ENCODE measurements around the gene EHBP1.

The EHBP1 gene

DNA sequence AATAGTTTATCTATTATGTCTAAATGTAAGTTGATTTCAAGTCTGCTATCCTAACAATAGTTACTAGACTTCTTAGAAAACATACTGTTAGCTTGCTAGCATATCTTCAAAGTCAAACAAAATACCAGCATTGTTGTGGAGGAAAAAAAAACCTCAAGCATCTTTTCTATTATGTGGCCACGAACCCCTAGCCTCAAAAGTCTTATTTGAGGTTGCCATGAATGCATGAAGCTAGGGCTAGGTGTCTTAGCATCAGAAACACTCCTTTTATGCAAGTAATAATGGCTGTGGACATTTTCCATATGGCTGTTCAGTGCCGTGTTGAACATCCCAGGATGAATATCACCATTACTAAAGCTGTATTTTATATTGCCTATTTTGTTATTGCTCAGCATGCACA lies 258.5 kb downstream of the EHBP1 start:
- no peak for DNase-seq (ENCODE audit: low read depth in 2 of 2)

DNA sequence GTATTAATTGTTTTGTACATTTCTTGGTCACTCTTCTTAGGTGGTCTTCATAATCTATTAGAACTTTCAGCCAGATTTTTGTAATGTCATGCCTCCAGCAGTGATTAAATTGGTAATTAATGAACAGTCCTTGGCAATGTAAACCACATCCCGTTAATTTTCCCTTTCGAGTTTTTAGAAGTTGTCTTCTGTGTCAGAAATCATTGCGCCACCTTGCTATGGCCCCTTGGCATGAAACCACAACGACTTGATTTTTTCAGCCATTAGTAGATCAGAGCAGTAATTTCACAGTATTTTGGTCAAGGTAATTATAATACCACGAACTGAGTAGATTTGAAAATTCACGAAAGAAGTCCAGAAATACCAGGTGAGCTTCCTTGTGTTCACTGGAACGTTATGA lies 259.2 kb downstream of the EHBP1 start:
- DNase-seq (ENCODE audit: low read depth in 2 of 2): no peak

DNA sequence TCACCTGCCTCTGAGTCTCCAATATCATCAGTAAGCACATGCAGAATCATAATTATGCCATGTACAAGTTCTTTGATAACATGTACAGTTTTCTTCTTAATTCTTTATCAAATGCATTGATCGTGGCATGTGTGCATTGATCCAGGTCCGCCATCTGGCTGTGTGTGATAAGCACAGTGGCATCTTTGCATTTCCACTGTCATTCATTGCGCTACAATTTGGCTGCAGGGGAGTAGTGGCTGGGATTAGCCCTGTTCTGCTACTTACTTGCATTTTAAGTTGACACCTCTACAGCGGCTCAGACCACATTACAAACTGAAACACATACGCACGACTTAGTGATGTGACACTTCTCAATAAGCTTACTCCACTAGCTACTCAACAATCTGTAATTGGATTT lies 261.5 kb downstream of the EHBP1 start:
- no peak for DNase-seq (ENCODE audit: low read depth in 2 of 2)

DNA sequence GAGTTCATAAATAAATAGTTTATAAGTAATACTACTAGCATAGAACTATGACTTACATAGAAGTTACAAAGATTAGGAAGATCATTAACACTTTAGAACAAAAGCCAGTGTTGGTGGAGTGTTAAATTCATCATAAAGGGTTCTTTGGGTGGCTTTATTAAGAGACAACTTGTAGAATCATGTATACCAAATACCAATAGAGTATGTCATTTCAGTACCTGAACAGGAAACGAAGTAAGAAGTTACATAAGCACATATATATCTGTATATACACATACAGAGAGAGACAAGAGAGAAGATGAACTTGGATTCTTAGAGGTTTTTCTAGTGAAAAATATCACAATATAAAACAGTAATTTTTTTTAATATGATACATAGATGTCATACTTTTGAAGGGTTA lies 262.7 kb downstream of the EHBP1 start:
- no peak for DNase-seq (ENCODE audit: low read depth in 2 of 2)

DNA sequence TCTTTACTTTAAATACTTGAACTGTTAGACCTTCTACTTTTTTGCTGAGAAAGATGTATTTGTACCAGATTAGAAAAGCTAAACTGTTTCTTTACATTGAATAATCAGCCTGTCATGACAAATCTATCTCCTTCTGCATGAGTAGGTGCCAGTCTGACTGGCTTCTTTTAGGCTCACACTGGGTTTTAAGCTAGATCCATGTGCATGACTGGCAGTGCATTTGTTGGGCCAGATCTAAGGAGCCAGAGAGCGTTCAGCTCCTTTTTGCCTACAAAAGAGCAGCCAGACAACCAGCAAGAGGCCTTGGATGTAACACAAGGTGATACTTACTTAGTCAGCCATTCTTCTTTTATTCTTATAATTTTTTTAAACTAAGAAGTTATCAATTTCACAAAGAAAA lies 263.2 kb downstream of the EHBP1 start:
- no peak for DNase-seq (ENCODE audit: low read depth in 2 of 2)

DNA sequence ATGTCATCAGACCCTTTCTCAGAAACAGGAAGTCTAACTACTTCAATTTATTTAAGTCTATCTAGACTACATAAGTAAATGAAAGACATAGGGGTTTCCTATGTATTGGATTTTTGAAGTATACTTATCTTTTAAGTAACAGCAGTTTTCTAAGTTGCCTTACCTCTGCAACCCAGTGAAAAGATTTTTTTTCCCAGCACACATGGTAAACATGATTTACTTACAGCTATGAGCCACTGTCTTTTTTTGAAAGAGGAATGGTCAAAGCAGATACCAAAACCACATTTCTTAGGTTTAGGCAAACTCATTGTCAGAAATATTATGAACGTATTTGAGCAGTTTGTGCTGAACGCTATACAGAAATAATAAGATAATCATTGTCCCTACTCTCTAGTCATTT lies 266.4 kb downstream of the EHBP1 start:
- DNase-seq (ENCODE audit: low read depth in 2 of 2): no peak

DNA sequence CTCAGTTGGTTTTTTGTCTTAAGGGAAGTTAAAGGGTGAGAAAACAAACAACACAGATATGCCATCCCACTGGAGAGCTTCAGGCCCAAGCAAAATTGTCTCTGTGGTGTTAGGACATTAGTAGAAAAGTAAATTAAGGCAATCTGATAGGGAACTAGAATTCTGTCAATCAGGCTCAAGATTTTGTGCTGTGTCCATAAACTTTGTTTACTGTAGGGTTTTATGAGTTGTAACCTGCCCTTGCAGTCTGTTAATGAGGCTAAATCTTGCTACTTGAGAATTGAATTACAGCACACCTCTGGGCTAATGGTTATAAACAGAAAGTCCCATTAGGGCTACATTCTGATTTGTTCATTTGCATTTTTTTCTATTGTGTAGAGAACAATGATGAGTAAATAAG lies 267.1 kb downstream of the EHBP1 start:
- no peak for DNase-seq (ENCODE audit: low read depth in 2 of 2)

DNA sequence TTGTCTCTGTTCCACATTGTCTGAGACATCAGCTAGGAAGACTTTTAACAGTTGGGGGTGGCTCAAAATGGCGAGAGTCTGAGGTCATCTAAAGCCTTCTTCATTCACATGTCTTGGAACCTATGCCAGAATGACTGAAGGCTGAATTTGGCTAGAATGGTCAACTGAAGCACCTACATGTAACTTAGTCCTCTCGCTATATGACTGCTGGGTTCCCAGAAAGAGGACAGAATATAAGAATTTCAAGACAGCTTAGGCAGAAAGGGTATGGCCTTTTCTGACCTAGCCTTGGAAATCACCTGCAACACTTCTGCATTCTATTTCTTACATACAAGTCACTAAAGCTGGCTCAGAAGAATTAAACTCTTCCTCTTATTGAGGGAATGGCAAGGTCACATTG lies 269.5 kb downstream of the EHBP1 start:
- DNase-seq (ENCODE audit: low read depth in 2 of 2): no peak

DNA sequence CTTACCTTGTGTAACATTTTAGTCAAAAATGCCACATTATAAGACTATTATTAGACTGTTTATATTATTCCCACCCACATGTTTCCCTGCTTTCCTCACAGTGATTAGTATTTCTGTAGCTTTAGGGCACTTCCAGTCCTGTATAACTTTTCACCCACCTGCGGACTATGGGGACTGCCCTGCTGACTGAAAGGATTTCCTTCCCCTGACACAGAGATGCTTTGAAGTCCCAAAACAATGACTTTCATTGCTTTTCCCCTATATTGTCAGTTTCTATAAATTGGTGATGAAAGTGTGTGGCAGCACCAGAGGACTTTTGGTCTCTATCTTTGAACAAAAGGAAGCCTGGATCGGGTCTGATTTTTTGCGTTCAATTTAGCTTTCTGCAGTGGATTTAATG lies 286.1 kb downstream of the EHBP1 start:
- no peak for DNase-seq (ENCODE audit: low read depth in 2 of 2)

DNA sequence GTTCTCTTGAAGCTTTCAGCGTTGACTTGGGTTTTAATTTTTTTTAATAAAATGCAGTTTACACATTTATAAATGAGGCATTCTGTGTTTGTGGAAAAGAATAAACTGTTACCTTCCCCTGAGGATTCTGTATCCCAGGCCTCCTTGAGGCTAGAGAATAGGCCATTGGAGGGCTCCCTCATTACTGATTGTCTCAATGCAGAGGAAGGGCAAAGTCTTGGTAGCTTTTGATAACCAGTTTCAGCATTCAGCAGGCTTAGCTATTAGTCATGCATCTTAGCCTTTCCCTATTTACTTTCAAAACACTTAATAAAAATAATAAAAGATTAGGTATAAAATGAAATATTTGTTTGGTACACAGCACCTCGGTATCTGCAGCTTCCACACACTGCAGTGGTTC lies 287.0 kb downstream of the EHBP1 start:
- no peak for DNase-seq (ENCODE audit: low read depth in 2 of 2)

DNA sequence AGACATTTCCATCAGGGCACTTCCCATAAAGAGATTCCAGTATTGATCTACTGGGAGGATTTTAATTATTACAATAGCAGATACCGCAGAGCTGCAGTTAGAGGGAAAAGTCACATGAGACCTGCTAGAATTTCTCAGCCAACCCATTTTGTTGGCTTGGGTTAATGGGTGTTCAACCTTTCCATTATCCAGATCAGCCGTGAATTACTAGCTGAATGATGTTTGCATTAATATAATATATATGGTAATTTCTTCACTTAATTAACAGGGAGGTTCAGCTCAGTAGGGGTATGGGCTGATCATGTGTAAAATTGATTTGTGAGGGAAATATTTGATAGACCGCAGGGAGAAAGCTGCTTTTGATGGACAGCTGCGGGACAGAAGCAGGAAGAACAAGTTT lies 288.7 kb downstream of the EHBP1 start:
- DNase-seq (ENCODE audit: low read depth in 2 of 2): no peak

DNA sequence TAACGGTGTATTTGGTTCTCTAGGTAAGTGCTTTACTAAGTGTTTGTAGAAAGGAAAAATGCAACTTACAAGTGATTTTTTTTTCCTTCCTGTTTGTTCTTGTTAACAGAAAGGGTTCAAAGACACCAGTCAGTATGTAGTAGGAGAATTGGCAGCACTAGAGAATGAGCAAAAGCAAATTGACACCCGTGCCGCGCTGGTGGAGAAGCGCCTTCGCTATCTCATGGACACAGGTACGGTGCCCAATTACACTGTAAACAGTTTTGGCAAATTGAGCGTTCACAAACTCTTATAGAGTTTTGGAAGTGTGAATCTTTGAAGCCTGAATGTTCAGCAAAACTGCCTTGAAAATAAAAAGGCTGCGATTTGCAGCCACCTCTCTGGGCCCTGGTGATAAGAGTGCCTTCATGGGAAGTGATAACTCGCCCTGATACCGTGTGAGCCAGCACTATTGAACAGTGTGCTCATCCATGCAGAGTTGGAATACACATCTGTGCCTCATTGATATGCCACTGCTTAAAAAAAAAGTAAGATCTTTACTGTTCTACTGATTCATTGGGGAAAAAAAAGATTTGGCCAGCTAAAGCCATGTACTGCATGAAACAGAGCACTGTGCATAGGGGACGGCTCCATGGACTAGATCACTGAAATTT lies 291.1 kb downstream of the EHBP1 start:
- DNase-seq (ENCODE audit: low read depth in 2 of 2): no peak

DNA sequence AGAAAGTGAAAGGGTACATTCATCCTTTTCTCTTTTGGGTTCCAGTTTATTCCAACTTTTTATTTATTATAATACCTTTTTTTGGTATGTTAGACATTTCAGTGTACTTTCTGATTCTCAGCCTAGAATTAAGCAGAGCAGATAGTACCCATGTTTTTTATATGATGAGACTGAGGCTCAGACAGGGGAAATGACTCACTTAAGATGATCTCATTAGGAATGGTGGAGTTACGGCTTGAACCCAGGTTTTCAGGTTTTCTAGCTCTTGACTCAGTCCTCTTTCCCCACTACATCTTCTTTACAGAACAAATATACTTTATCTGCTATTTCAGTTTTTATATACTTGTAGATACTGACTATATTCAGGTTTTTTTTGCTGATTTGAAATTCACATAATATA lies 293.4 kb downstream of the EHBP1 start:
- no peak for DNase-seq (ENCODE audit: low read depth in 2 of 2)

DNA sequence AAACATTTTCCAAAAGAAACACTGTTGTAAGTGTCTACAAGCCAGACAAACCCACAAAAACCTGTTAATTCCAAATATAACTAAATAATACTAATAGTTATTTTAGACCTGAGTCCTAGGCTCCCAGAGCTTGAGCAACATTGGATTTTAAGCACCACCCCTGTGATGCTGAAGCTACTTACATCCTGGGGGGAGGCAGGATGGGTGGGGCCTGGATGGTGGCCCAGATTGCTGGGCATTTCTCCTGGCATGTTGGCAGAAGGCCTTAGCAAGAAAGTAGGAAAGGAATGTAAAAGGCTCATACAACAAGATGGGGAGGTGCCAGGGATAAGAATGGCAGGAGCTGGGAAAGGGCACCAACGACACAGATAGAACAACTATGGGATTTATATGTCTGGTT lies 294.4 kb downstream of the EHBP1 start:
- DNase-seq (ENCODE audit: low read depth in 2 of 2): no peak

DNA sequence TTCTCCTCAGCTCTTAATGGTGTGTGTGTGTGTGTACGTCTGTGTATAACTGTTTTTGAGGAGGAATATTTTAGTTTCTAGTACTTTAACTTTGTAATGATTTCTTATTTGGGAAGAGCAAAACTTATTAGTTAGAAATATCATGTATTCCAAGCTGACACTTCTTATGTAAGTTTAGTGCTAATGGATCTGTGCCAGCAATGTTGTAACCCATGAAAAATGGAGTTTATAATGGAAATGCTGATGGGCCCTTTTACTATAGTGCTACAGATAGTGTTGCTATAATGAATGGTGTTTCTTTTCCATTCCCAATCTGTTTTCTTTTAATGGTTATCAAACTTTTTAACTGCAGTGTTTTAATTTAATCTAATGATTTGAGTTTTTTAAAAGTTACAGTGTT lies 295.3 kb downstream of the EHBP1 start:
- DNase-seq (ENCODE audit: low read depth in 2 of 2): no peak

DNA sequence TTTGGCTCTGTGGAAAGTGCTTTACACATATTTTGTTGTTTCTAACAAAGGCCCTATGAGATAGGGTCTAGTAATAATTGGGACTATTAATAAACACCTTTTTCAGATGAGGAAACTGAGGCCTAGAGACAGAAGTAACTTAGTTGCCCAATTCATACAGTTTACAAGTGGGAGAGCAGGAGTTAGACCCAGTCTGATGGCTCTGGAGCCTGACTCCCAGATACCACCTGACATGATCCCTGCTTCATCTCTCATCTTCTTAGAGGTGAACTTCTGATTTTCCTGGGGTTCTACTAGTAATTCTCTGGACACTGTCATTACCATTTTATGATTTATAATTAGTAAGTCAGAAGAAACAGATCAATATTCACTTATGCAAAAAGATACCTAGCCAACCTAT lies 296.1 kb downstream of the EHBP1 start:
- DNase-seq (ENCODE audit: low read depth in 2 of 2): no peak

DNA sequence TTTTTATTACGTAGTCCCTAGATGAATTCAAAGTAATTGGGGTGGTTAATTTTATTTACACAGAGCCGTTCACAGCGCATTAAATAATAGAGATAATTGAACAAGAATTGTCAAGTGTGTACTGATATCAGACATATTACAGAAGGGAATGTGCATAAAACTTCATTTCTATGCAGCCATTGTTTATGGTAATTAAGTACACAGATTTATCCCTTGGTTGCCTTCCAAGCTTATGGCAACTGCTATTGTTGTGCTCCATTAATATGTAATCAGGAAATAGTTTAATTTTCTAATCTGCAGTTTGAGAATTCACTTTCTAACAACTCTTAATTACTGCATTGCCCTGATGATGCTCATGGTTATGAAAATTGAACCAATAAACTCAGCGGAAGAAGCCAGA lies 297.8 kb downstream of the EHBP1 start:
- no peak for DNase-seq (ENCODE audit: low read depth in 2 of 2)

DNA sequence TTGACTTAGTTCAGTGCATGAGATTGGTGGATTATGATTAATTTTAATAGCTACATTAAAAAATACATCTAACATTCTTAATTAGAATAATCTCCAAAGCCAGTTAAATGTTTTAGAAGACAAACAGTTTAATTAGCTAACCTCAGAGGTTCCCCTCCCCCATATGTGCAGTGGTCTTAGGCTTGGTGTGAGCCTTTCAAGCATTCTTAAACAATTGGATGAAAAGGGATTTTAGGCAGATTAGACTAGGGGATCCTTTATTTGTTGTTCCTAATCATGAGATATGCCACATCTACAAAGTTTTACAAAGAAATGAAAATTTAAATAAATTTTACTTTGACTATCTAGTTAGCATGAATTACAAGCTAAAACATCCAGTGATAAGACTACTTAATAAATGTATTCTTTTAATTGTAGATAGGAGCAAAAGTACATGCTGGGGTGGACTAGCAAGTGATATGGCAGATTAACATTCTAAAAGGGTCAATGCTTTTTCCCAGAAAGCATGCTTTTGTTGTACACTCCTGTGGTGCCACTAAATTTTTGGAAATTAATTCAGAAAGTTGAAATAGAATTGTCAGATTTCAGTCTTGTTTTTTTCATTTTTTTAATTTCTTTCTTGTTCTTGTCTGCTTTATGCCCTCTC lies 302.4 kb downstream of the EHBP1 start:
- DNase-seq (ENCODE audit: low read depth in 2 of 2): no peak

DNA sequence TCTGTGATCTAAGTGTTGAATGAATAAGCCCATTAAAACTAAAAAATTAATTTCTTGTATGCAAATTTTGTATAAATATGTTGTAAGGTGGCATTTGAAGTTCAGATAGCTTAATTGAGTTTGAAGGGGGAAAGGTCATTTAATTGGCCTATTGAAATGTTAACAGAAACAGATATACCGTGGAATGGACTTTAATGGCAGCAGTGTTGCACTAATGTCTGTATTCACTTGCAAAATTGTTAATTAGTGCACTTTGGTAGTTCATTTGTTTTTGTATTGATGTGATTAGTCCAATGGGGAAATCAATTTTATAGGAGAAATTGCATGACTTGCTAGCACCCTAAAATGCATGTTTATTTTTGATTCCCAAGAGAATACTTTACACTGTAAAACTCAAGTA lies 303.3 kb downstream of the EHBP1 start:
- DNase-seq (ENCODE audit: low read depth in 2 of 2): no peak

DNA sequence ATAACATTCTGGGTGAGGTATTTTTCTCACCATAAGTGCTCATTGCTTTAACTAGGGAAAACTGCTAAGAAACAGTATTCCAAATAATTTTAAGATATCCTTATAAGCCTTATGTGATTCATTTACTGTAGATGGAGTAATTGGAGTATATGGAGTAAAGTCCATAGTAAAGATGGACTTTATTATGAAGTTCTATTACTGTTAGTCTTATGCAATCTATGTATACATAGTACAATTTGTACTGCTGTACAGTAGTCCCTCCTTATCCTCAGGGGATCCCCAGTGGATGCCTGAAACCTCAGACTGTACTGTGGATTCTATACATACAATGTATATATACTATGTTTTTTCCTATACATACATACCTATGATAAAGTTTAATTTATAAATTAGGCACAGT lies 304.0 kb downstream of the EHBP1 start:
- DNase-seq (ENCODE audit: low read depth in 2 of 2): no peak

DNA sequence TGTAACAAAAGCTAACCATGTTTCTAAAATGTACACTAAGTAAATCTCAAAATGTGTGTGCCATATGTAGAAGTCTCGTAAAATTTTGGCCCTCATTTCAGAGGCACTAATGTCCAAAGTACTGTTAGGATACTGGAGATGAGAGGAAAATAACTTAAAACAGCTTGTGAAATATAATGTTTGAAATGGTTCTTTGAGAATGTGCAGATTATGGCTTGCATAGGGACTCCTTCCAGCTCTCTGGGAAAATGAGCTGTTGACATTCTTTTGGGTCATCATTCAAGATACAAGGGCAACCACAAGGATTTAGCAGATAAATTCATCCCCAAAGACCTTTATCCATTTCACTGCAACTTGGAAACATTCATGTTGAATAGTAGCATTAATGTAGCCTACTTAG lies 307.0 kb downstream of the EHBP1 start:
- DNase-seq (ENCODE audit: low read depth in 2 of 2): no peak

DNA sequence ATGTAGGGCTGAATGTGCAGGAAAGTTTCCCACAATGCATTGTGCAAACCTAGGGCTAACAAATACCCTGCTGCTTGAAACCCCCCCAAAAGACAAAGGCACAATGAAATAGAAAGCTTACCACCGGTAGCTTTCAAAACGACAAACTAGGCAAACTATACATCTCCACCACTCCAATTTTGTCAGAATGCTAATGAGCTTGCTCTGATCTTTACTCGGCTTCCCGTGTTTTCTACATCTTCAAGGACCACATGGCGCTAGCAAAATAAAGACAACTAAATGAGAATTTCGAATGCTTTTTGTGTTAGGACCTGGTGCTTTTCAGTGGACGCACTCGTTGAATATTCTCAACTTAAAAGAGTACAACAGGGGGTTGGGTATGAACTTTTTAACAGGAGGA lies 307.9 kb downstream of the EHBP1 start:
- DNase-seq (ENCODE audit: low read depth in 2 of 2): no peak

DNA sequence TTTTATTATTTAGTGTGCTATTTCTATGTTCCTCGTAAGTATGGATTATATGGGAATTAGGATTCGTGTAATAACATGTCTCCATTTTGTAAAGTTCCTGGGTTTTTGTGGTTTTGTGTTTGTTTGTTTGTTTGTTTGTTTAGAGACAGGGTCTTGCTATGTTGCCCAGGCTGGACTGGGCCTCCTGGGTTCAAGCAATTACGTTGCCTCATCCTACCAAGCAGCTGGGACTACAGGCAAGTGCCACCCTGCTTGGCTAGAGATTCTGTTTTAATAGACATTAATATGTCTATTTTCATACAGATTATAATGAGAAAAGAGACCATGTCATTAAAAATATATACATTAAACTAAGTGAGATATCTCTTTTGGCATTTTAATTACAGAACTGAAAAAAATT lies 309.9 kb downstream of the EHBP1 start:
- DNase-seq (ENCODE audit: low read depth in 2 of 2): no peak

DNA sequence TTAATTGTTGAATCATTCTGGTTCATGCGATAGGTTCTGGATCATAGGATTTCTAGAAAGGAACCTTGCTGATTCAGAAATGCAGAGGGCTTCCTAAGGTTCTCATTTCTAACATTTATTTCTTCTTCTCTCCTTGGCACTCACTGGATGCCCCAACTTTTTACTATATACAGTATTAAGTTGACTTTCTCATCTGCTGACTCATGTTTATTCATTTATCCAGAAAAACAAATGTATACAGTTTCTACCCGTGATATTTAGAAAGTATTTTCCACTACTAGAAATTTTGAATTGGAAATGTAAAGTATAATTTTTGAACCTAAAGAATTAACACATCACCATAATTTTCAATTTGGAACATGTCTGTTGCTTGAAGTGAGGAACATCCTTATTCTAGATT lies 312.9 kb downstream of the EHBP1 start:
- DNase-seq (ENCODE audit: low read depth in 2 of 2): no peak

Data from stimulated activated CD4-positive, alpha-beta T cell treated with anti-CD3 and anti-CD28 coated beads, Interleukin-1b, Interleukin-23, amount 100 ng/mL, for 1 hour (primary cell).